MM.1S (cell line): Measurements from ENCODE around the gene PPARD.

ENCODE experiments used
- EZH2 ChIP-seq: fragments of 300-600 bp; sonication (generic); optimal IDR thresholded peaks from 2 replicates; pipeline ENCODE3; 2017; ENCODE audit warnings: low read depth, mild to moderate bottlenecking, antibody characterized with exemption, low read length, mixed read lengths
- TF ChIP-seq, protein P1 (sequence below): fragments of 300-600 bp; sonication (generic); IDR thresholded peaks from 2 replicates; pipeline ENCODE4 v1.5.1; 2016; ENCODE audit warnings: antibody characterized with exemption, low read length, mixed read lengths

- TF ChIP-seq, protein P1, sequence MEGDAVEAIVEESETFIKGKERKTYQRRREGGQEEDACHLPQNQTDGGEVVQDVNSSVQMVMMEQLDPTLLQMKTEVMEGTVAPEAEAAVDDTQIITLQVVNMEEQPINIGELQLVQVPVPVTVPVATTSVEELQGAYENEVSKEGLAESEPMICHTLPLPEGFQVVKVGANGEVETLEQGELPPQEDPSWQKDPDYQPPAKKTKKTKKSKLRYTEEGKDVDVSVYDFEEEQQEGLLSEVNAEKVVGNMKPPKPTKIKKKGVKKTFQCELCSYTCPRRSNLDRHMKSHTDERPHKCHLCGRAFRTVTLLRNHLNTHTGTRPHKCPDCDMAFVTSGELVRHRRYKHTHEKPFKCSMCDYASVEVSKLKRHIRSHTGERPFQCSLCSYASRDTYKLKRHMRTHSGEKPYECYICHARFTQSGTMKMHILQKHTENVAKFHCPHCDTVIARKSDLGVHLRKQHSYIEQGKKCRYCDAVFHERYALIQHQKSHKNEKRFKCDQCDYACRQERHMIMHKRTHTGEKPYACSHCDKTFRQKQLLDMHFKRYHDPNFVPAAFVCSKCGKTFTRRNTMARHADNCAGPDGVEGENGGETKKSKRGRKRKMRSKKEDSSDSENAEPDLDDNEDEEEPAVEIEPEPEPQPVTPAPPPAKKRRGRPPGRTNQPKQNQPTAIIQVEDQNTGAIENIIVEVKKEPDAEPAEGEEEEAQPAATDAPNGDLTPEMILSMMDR: no peak
- no peak for TF ChIP-seq EZH2
Measured at GRCh38 chr6:35468980-35469750, 126.8 kb downstream of the PPARD start.
